Endothelial cell of umbilical vein (primary cell): Measurements from ENCODE around the gene REPS2. TPM values are rescaled to one million over a fixed set of nuclear protein-coding genes. Genes with fewer than 3 reads are reported as not detected.

Experiments used
- BruUV-seq: library from RNA; stranded (reverse); fragments of 400-500 nt; replicated peaks from 2 replicates; lab custom pipeline; 2021; lab: Mats Ljungman, UMichigan
- CTCF ChIA-PET: fragments of 300-600, 350-600 bp; sonication (Branson Sonifier 250); formaldehyde crosslinking; loops from one replicate; lab custom pipeline; 2021; ENCODE audit warnings: antibody characterized with exemption, inconsistent platforms; lab: Charles Lee
- POLR2A ChIA-PET: fragments of 300-600, 350-600 bp; sonication (Branson Sonifier 250); formaldehyde crosslinking; loops from one replicate; lab custom pipeline; 2021; ENCODE audit warnings: antibody characterized with exemption, inconsistent platforms; lab: Charles Lee
- DNase-seq: peaks from one replicate; pipeline ENCODE4 v3.0.0-alpha.2; 2011; ENCODE audit warnings: low read depth, low spot score
- FAIRE-seq: peaks from 2 replicates; lab custom pipeline; 2011; peaks lifted over from hg19 to GRCh38; lab: Jason Lieb, UNC
- H2AFZ ChIP-seq: 2 replicates; pipeline ENCODE4 v1.6.0; 2012; ENCODE audit warnings: low read depth, low read length, control low read depth, inconsistent platforms
- H3K27ac ChIP-seq: 2 replicates; pipeline ENCODE4 v1.5.1; 2011; ENCODE audit warnings: low read depth, mild to moderate bottlenecking, control low read depth, low read length, moderate library complexity; ENCODE audit not compliant: insufficient read depth
- H3K27me3 ChIP-seq, 2 experiments: 2 replicates each; pipeline versions ENCODE4 v1.6.0 to v1.6.1; 2011; ENCODE audit warnings: low read length in 2 of 2, mixed read lengths in 1 of 2; ENCODE audit not compliant: control insufficient read depth in 2 of 2, insufficient read depth in 2 of 2
- H3K36me3 ChIP-seq, 2 experiments: 2 replicates in 1 of 2; 3 replicates in 1 of 2; pipeline ENCODE4 v1.5.1; 2011; ENCODE audit warnings: low read length in 2 of 2, mild to moderate bottlenecking in 1 of 2, moderate library complexity in 1 of 2; ENCODE audit not compliant: control insufficient read depth in 2 of 2, insufficient read depth in 2 of 2; ENCODE audit errors: extremely low read depth in 1 of 2
- H3K4me1 ChIP-seq: 3 replicates; pipeline ENCODE4 v1.5.1; 2011; ENCODE audit warnings: mild to moderate bottlenecking, low read length; ENCODE audit not compliant: control insufficient read depth, insufficient read depth; ENCODE audit errors: extremely low read depth
- H3K4me2 ChIP-seq: 2 replicates; pipeline ENCODE4 v1.6.1; 2011; ENCODE audit warnings: low read length, control low read depth, mixed read lengths; ENCODE audit not compliant: insufficient read depth
- H3K4me3 ChIP-seq, 3 experiments: fragments of 200-600 bp in 1 of 3; sonication (generic), shearing (Covaris generic) in 1 of 3; replicated peaks in 1 of 3; 2 replicates each; pipeline ENCODE4 v1.5.1; 2011 to 2016; ENCODE audit warnings: control low read depth in 3 of 3, low read length in 3 of 3, mild to moderate bottlenecking in 2 of 3, inconsistent platforms in 1 of 3, low read depth in 1 of 3, moderate library complexity in 1 of 3; ENCODE audit not compliant: insufficient read depth in 1 of 3
- H3K79me2 ChIP-seq: 2 replicates; pipeline ENCODE4 v1.6.0; 2012; ENCODE audit warnings: low read length, inconsistent platforms; ENCODE audit not compliant: control insufficient read depth, insufficient read depth
- H3K9ac ChIP-seq: replicated peaks from 2 replicates; pipeline ENCODE3; 2011; ENCODE audit warnings: low read length, control low read depth; ENCODE audit not compliant: insufficient read depth; ENCODE audit errors: extremely low read depth
- H3K9me1 ChIP-seq: replicated peaks from 3 replicates; pipeline ENCODE4 v1.6.0; 2011; ENCODE audit warnings: mild to moderate bottlenecking, low read length; ENCODE audit not compliant: control insufficient read depth, insufficient read depth; ENCODE audit errors: extremely low read depth
- H3K9me3 ChIP-seq: replicated peaks from 2 replicates; pipeline ENCODE4 v1.5.1; 2012; ENCODE audit warnings: low read length, inconsistent platforms; ENCODE audit not compliant: control insufficient read depth, insufficient read depth
- H4K20me1 ChIP-seq: replicated peaks from 2 replicates; pipeline ENCODE3; 2011; ENCODE audit warnings: mild to moderate bottlenecking, low read length; ENCODE audit not compliant: control insufficient read depth, insufficient read depth; ENCODE audit errors: extremely low read depth
- EZH2 ChIP-seq: IDR thresholded peaks from 2 replicates; pipeline ENCODE4 v1.6.1; 2012; ENCODE audit warnings: borderline replicate concordance, low read depth, mild to moderate bottlenecking, moderate library complexity, low read length, inconsistent platforms; ENCODE audit not compliant: severe bottlenecking
- FOS ChIP-seq: IDR thresholded peaks from 2 replicates; pipeline ENCODE4 v1.6.1; 2011; ENCODE audit warnings: mild to moderate bottlenecking, low read length, moderate library complexity, borderline replicate concordance; ENCODE audit not compliant: insufficient read depth
- GATA2 ChIP-seq: IDR thresholded peaks from 2 replicates; pipeline ENCODE4 v1.7.0; 2011; ENCODE audit warnings: low read depth, mild to moderate bottlenecking, moderate library complexity, mixed read lengths, low read length; ENCODE audit not compliant: insufficient read length, insufficient read depth
- JUN ChIP-seq: IDR thresholded peaks from 2 replicates; pipeline ENCODE4 v1.6.1; 2011; ENCODE audit warnings: borderline replicate concordance, low read depth; ENCODE audit not compliant: insufficient read length, insufficient read depth
- MYC ChIP-seq: IDR thresholded peaks from one replicate; pipeline ENCODE4 v1.6.1; 2011; ENCODE audit warnings: mild to moderate bottlenecking, low read depth, low read length
- POLR2A ChIP-seq: IDR thresholded peaks from 2 replicates; pipeline ENCODE4 v1.6.1; 2012; ENCODE audit warnings: low read depth, mild to moderate bottlenecking, control low read depth, low read length
- POLR2AphosphoS5 ChIP-seq: IDR thresholded peaks from 2 replicates; pipeline ENCODE4 v1.6.1; 2012; ENCODE audit warnings: low read depth, mild to moderate bottlenecking, control low read depth, low read length, moderate library complexity; ENCODE audit not compliant: insufficient read depth
- dilution Hi-C: fragments of 300-500 bp; cut with MboI; formaldehyde crosslinking; loops from one replicate; pipeline ENCODE4 v1.15.0; 2019; ENCODE audit warnings: low sequenced_read_pairs; ENCODE audit not compliant: extremely low pct_ligation_motif_present
- intact Hi-C: fragments of 100-400 bp; cut with micrococcal nuclease; formaldehyde crosslinking; loops from one replicate; pipeline ENCODE4 v1.10.0; 2022
- polyA plus RNA-seq, 4 experiments: library from polyadenylated mRNA; depleted of rRNA in 3 of 4; stranded (reverse) in 3 of 4; unstranded in 1 of 4; fragments of >200 nt; gene quantifications; 2 replicates each; pipeline versions ENCODE4 v1.2.1 to v1.2.3, GENCODE V29; 2011 to 2012; ENCODE audit warnings: missing spikeins in 1 of 4
- total RNA-seq: library from RNA; stranded (reverse); gene quantifications from 2 replicates; pipeline ENCODE4 v1.2.3, GENCODE V29; 2021
- TF ChIP-seq, protein P1 (sequence below): IDR thresholded peaks from 2 replicates; pipeline ENCODE4 v1.6.1; 2011; ENCODE audit not compliant: insufficient read depth, insufficient read length
- TF ChIP-seq, protein P2 (sequence below), 2 donors: IDR thresholded peaks; 1 replicate in 1 of 2; 2 replicates in 1 of 2; pipeline ENCODE4 v1.5.1; 2011; ENCODE audit warnings: low read length in 2 of 2, mild to moderate bottlenecking in 2 of 2, moderate library complexity in 2 of 2, control low read depth in 1 of 2, inconsistent platforms in 1 of 2, low read depth in 1 of 2; ENCODE audit not compliant: insufficient read depth in 1 of 2; ENCODE audit errors: extremely low read depth in 1 of 2

Gene REPS2
- total and polyA plus RNA-seq, 2 donors (not counting 3 experiments of a cell fraction or from before 2014, with no cell fraction given), result 0.91 to 2.6 TPM

DNA sequence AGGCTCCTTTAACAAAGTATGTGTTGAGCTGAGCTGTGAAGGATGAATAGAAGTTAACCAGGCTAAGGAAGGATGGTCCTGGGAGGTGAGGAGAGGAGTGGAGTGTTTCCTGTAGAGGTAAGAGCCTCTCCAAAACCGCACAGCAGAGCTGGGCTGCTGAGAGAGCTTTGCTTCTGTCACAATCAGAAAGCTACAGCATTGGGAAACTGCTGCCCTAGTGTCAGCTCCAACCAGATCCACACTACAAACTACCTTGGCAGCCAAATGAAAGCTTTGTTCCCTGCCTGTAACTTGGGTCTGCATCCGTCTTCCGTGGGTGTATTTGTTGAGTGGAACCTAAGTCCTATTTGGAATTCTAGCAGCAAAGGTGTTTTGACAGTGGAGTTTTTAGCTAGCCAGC, 91.8 kb downstream of the REPS2 start:
- Histone ChIP-seq H3K9me3 (no peaks in the 10 kb centered on the region), H3K79me2 (no peaks in the 10 kb centered on the region), H3K9ac (no peak overlapping the region), H3K9me1 (no peaks in the 10 kb centered on the region), H2AFZ (no peak overlapping the region), H3K27ac (no peak overlapping the region), H4K20me1 (no peaks in the 10 kb centered on the region), H3K27me3 (no peaks in the 10 kb centered on the region), H3K4me3 (no peak overlapping the region), H3K4me1 (peaks cover 13% of the 10 kb centered on the region), H3K4me2 (no peak overlapping the region), H3K36me3 (no peaks in the 10 kb centered on the region)
- FAIRE-seq (no peak), DNase-seq (no peak)
- dilution Hi-C loops, result no loop called here
- ChIA-PET CTCF (interaction anchor here (4.0 kb wide), 1 partner anchor 8 kb away, joined by 31 read pairs; no protein-coding TSS in a partner anchor), POLR2A (no interaction called here)
- no TSS peak for BruUV-seq
- TF ChIP-seq MYC, result no peak
- no peak for TF ChIP-seq FOS
- TF ChIP-seq, protein P1, sequence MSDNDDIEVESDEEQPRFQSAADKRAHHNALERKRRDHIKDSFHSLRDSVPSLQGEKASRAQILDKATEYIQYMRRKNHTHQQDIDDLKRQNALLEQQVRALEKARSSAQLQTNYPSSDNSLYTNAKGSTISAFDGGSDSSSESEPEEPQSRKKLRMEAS, result no peak
- TF ChIP-seq GATA2, result no peak
- TF ChIP-seq EZH2, result no peak
- TF ChIP-seq POLR2A, result no peak
- no peak for TF ChIP-seq POLR2AphosphoS5
- no peak for TF ChIP-seq JUN
- TF ChIP-seq, protein P2, sequence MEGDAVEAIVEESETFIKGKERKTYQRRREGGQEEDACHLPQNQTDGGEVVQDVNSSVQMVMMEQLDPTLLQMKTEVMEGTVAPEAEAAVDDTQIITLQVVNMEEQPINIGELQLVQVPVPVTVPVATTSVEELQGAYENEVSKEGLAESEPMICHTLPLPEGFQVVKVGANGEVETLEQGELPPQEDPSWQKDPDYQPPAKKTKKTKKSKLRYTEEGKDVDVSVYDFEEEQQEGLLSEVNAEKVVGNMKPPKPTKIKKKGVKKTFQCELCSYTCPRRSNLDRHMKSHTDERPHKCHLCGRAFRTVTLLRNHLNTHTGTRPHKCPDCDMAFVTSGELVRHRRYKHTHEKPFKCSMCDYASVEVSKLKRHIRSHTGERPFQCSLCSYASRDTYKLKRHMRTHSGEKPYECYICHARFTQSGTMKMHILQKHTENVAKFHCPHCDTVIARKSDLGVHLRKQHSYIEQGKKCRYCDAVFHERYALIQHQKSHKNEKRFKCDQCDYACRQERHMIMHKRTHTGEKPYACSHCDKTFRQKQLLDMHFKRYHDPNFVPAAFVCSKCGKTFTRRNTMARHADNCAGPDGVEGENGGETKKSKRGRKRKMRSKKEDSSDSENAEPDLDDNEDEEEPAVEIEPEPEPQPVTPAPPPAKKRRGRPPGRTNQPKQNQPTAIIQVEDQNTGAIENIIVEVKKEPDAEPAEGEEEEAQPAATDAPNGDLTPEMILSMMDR (IDR thresholded peaks at IDR 0.05; ENCODE audit: extremely low read depth in 1 of 2, insufficient read depth in 1 of 2, low read depth in 1 of 2, low read length in 2 of 2), result no peak
- intact Hi-C loops, result loop anchor here (5.0 kb wide), 1 partner anchor 81 kb away; no protein-coding TSS in a partner anchor
